GM19452 (cell line): ENCODE data around the gene ATP4A.

Experiments used
- ATAC-seq: cut with Tn5 transposase; IDR thresholded peaks from one replicate; pipeline ENCODE4 v1.9.1; 2021; ENCODE audit not compliant: unreplicated experiment

ATP4A gene

GRCh38 chr19:35502751-35503150 is 60.7 kb downstream of the ATP4A start:
- ATAC-seq, result no peak

DNA sequence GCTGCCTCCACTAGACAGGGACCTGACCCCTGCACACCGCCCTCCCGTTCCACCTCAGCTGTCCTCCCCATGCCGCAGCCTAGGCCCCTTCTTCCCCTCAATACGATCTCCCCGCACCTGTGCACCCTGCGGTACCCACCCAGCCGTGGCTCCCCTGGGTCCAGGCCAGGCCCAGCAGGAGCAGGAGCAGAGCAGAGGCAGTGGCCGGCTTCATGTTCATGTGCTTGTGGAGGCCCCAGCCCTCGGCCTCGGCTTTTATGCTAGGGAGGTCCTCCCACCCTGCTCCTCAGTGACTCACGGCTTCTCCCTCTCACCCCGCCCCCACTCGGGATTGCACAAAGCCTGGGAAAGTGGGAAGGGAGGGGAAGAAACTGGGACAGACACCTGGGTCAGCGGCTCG is 61.8 kb downstream of the ATP4A start:
- no peak for ATAC-seq

DNA sequence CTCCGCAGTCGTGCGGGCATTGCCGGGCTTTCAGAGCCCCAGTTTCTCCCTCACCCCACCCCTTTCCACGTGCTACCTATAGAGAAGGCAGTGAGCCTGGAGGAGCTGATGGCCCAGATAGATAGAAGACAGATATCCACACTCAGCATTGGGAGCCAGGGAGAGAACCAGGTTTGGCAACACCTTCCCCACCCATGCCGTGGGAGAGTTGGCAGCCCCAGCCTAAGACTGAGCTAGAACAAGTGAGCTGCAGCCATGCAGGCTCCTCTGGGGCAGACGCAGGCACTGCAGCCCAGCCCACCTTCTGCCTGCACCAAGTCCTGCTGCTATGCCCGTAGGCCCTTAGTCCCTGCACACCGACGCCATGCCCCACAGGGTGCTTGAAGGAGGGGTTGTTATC is 62.8 kb downstream of the ATP4A start:
- ATAC-seq, result no peak
